ENCODE data around the gene TRIP4.
"Not testable (repeated sequence)": the region's sequence is repeated elsewhere in the genome, so short reads cannot be mapped to it uniquely, and the experiment has no call there.

The TRIP4 gene

DNA sequence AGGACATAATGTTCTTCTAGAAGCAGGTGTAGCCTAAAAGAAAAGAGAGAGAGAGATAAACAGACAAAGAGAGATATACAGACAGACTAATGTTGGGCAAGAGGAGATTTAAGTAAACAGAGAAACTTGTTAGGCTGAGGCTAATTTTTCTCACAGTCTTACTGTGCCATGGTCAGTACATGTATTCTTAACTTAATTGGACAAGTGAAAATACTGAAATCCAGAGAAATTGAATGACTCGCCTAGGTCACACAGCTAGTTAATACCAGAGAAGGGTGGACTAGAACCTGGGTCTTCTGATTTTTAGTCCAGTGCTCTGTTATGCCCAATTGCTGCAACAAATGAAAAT is 66.0 kb downstream of the TRIP4 start:
- DNase-seq, result no peak

DNA sequence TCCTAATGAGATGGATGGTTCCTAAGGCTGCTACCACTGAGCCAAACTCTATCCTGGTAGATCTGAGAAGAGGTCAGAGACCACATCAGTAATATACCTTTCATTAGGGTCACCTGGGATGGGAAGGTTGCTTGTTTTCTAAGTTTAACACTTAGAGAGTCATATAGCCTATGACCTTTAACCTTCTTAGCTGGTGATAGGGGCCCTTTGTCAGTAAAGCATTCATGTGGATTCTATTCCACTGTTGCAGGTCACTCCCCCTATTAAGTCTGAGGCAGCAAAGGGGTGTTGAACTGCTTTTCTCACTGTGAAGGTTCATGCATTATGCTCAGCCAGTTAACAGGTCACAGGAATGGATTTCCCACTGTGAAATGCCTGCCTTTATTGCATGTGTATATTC is 66.6 kb downstream of the TRIP4 start:
- DNase-seq, result no peak

DNA sequence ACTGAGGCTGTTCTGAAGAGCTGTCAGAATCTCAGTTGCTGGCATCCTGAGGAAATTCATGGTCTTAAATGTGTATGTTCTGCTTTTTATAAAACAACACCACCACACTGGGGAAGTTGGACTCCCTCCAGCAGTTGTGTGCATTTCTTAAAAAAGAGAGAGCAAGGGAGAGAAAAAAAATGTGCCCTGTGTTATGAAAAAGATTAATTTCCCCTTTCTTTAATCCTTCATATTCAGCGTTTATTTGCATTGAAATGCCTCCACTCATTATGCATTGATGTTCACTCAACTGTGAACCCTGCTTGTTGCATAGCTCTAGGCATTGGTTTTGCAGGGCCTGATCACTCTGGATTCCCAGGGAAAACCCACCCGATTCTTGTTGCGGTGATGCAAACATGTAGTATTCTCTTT is 68.3 kb downstream of the TRIP4 start:
- DNase-seq, result no peak

DNA sequence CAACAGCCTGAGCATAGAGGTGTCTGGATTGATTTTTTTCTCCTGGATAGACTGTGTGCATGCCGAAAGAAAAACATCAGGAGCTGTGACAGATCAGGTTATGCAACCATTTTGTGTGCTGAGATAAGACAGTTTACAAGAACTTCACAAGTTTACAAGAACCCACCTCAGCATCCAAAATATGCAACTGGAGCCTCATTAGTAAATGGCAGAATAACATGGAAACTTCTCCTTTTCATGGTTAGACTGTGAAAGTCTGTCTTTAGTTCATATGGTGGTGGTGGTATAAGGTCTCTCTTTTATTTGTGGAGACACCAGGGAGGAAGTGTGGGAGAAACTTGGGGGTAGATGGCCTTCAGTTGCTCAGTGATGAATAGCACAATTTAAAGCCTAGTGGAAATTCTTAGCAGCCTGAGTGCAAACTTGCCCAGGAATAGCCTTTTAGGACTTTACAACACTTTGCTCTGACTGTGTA is 69.0 kb downstream of the TRIP4 start:
- DNase-seq, result no peak

DNA sequence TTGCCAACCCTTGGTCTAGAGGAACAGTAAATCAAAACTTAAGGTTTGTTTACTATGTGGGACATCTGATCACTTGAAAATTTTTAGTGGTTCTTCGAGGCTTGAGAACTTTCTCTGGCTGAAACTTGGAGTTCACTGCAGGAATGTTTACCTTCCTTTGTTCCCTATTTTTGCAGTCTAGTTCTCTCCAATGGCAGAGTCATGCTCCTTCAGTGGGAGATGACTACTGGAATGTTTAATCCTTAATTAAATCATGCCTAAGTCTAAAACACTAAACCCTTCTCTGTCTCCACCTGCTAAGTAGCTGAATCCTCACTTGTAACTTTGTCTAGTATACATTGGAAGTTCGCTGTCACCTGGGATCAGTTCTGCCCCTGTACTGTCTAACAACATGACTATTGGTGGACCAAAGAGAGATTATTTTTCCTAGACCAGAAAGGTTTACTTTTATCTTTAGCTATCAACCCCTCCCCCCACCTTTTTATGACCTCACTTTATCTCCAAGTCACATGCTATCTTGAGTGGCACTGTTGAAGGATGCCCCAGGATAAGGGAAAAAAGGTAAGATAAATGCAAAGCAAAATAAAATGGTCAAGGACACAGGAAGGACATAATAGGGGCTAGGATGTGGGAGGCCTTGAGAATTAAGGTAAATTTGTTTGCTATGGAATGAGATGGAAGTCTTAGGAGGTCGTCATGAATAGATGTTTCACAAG is 71.6 kb downstream of the TRIP4 start:
- DNase-seq, result no peak

DNA sequence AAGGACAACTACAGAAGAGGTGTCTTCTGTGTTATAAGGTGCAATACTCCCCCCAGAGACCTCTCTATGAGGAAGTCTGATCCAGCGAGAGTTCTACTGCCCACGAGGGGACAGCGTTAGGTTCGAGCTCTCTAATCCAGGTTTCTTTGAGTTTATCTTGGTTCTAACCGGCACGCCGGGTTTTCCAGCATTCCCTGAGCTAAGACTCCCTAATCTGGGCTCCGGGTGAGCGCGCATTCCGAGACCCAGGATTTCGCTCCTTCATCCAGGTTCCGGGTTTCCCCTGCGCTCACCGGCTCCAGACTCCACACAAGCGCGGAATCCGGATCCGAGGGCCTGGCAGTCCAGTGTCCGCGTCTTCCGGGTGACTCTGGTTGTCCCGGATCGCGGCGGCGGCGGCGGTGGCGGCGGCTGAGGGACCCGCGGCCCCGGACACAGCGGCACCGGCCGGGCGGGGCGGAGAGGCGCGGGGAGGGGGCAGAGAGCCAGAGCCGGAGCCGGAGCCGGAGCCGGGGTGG is 72.6 kb downstream of the TRIP4 start, which contains the start of gene ZNF609:
ZNF609 (plus strand) TSS at position 373 of the 518 bp plus-strand sequence. CDS start 38,842 bp downstream, outside the sequence.
- peak; percentile 95 for DNase-seq

DNA sequence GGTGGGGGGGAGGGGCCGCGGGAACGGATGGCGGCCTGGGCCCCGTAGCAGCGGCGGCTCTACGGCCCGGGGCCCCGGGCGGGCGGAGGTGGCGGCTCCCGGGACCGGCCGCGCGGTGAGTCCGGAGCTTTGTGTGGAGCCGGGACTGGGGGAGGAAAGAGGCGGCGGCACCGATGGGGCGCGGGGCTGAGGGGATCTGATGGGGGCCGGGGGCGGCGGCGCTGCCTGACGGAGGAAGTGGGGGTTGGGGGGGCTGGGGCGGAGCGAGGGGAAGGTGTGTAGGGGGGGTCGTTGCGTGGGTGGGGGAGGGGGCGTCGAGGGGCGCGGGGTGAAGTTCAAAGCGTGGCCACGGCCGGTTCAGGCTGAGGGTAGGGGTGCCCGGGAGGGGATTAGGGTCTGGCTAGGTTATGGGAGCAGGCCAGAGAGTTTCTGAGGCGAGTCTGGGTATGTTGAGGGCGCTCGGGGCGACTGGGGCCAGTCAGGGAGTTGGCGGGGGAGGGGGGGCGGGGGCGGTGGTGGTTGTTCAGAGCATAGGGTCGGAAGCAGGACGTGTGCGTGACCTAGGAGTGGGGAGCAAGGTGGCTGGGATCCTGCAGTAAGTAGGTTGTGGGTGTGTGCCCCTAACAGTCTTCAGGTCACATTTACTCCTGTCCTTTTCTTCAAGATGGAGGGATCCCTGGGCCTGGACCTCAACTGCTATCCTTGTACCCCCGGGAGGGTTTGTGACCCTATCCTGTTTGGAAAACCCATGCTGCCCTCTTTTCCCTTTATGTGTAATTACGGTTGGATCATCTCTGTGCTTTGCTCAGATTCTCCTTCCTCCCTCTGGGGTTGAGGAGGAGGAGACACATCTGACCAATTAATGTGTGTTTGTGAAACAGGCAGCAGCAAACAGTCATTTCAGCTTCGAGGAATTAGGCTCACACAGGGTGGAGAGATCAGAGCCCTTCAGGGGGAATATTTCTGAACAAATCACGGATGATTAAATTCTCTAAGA is 73.4 kb downstream of the TRIP4 start:
- DNase-seq, result peak; percentile 71

DNA sequence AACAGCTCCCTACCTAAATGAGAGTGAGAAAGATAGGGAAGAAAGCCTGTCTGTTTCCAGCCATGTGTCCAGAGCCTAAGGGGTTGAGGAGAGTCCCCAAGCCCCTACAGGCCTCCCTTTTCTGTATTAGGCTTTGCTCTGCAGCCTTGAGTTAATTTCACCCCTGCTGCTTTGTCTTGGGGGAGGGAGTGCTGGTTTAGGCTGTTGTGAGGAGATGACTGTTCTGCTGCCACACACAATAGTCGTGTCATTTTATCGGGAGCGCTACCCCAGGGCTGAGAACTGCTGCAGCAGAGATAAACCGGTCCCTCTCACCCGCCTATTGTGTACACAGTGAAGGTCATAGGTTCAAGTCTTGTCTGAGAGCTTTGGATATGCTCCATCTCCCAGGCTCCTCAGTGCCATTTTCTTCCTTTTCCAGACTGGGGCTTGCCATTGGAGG is 74.1 kb downstream of the TRIP4 start:
- DNase-seq, result peak; percentile 64

DNA sequence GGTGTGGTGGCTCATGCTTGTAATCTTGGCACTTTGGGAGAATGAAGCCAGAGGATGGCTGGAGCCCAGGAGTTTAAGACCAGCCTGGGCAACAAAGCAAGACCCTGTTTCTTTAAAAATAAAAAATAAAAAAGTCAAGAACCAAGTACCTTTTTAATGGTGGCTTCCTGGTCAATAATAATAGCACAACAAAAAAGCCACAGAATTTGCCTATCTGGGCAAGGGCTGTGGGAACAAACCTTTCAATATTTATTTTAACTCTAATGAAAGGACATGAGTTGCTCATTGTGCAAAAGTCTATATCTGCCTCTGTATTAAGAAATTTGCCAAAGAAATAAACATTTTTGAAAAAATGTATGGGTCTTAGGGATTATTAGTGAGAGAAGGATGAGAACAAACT is 74.9 kb downstream of the TRIP4 start:
- DNase-seq, result no peak

DNA sequence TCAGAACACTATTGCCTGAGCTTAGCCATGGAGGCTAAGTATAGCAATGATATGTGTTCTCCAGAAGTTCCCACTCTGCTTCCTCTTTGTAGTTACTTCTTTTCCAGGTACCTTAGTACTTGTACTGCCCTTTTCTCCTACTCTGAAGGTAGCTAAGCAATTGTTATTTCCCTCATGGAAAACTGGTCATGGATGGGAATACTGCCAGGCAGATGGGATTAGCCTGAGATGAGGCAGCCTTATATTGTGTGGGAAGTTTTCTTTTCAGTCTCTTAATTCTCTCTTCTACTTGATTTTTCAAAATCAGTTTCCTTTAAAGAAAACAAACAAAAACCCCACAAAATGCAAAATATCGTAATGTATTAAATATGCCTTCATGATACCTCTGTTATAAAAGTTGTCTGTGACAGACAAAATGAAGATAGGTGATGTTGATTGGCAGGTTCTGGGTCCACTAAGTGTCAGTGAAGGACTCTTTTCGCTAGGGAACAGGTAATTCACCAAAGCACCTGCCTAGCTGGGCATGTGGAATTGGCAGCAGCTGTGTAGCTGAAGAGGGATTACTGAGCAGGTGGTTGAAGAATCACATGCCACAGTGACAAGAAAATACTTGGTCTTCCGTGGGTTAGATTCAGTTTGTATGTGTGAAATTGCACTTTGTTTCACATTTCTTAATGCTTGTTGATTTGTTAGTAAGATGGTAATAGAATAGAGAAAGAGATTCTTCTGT is 76.8 kb downstream of the TRIP4 start:
- no peak for DNase-seq

DNA sequence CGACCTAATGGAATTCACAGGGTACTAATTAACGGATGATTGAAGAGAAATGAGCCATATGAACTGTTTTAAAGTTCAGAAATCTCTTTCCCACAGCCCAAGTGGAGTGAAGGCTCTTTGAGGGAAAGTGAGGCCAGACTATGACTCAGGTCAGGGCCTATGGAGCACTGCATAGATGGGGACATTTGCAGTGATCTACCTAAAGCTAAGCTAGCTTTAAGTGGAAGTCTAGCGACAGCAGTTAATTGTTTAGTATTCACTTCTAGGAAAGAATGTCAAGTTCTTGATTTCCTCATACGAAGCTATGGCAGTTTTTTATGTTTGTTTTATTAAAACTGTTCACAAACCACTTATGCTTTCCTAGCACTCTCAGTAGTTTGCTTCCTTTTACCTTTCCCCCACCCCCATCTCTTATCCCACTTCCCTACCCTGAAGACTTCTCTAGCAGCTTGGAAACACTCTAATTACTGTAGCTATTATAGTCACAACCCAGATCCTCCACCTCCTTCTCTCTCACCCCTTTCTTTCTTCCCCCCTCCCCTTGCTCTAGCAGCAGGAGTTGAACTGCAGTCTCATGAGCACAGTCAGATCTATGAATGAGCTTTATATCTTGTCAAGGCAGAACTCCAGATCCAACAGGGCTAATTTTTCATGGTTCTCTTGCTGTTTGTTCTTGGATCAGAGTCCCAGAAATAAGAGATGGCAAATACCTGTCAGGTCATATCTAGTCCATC is 78.9 kb downstream of the TRIP4 start:
- no peak for DNase-seq

DNA sequence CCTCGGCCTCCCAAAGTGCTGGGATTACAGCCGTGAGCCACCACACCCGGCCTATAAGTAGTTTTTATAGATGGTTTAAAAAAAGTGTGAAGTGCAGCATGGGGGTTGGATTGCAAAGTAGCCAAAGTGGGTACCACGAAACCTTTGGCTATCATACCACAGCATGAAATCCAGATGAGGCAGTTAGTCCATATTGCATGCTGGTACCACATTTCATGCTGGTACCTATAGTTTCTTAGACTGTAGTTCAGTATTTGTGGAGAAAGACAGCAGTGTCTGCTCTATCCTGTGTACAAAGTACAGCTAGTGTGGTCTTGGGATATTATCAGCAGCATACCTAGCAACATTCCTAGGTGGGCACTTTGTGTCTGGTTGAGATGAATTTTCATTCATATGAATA is 84.5 kb downstream of the TRIP4 start:
- no peak for DNase-seq

DNA sequence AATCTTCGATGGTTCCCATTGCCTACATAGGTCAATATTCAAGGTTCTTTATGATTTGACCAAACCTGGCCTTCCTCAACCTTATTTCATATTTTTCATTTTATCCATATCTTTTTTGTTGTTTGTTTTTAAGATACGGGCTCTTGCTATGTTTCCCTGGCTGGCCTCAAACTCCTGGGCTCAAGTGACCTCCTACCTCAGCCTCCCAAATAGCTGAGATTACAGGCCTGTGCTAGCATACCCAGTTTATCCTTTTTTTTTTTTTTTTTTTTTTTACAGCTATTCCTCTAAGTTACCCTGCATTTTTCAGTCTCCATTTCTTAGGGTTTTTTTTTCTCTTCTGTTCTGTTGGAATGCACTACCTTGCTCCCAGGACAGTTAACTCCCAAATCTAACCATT is 87.2 kb downstream of the TRIP4 start:
- no peak for DNase-seq

DNA sequence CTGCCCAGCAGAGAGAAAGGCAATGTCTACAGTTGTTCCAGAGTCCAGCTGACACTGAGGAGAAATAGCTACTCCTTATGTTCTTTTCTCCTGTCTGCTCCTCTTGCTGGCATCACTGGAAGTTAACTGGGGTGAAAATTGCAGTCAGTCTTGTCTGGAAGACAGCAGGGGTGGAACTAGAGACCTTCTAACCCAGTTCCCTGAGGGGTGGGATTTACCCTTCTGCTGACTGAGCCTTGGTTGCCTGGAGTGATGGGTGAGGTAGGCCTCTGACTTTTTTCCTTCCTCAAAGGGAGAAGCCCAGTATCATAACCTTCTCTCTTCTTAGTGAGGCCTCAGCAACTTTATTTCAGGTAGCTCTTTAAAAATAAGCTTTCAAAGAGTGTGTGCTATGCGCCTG is 88.9 kb downstream of the TRIP4 start:
- DNase-seq, result no peak

DNA sequence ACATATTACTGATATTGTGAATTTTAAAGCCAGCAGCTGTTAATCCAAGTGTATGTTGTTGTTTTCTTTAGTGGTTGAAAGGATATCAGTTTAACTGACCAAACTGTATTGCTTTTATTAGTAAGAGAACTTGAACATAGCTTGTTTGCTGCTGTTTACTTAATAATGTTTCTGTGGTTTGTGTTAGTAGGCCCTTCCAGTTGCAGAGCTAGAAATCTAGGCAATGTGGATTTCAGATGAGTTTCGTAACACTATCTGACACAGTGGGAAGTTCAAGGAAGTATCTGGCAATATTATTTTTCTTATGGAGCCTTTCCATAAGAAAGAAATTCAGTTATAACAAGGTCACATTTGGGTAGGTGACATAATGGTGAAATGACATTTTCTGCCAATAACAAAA is 91.2 kb downstream of the TRIP4 start:
- DNase-seq, result no peak

DNA sequence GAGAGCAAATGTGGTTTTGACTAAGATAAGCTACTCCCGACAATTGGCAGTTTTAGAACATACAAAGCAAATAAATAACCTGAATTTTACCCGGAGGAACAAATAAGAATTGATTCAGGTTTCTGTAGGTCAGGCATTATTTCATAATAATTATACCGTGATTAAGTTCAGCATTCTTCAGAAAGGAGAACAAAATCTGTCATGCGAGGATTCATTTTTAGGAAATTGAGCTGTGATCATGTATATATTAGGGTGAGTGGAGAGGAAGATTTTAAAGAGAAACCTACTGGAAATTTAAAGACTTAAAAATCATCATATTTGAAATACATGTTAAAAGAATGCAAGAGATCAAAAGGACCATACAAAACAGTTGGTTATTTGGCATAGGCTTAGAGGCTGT is 93.3 kb downstream of the TRIP4 start:
- no peak for DNase-seq

DNA sequence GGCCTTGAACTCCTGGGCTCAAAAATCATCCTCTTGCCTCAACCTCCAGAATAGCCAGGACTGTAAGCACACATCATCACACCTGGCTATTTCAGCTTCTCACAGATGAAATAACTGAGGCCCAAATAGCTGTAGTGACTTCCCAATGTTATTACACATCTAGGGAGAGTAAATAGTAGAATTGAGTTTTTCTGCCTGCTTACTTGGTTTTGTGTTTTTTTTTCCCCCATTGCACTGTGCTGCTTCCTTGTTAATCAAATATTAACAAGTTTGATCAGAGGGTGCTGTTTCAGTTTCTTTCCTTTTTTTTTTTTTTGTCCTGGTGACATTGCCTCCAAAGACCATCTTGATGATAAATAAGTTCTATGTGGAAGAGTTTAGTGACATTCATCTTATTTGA is 96.1 kb downstream of the TRIP4 start:
- no peak for DNase-seq

DNA sequence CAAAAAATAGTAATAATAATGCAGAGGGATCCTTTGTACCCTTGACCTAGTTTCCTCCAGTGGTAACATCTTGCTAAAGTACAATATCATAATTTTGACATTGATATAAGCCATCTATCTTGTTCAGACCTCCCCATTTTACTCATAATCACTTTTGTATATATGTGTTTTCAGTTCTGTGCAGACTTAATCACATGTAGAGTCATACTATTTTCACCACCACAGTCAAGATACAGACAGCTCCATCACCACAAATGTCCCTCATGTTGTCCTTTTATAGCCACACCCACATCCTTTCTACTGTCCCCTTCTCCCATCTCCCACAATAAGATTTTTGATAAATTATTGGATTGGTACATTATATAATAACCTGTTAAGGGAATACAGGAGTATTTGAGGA is 98.2 kb downstream of the TRIP4 start:
- DNase-seq, result no peak

DNA sequence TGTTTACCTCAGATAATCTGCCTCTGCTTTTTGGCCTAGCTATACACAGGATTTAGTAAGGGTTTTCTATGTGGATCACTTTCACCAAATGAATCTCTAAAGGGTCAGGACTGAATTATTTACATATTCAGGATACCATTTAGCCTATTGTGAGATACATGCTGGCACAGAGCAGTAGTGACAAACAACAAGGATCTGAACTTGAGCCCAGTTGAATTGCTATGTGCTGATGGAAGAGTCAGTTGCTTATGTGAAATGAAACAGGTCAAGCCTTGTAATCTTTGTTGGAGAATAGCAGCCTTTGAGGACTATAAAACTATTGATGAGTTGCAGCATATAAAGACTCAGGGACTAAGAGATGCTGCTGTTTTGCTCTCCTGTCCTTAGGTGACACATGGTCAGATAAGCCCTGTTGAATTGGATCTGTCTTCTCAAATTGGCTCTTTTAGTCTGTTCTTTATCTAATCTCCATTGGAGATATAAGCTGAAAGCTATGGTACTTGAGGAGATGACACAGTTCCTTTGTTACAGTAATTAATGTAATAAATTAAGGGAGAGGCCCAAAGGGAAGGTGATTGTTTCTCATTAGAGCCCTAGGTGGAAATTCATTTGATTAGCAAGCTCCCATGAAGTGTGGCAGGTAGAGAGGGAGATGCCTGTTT is 103.1 kb downstream of the TRIP4 start:
- DNase-seq, result no peak

DNA sequence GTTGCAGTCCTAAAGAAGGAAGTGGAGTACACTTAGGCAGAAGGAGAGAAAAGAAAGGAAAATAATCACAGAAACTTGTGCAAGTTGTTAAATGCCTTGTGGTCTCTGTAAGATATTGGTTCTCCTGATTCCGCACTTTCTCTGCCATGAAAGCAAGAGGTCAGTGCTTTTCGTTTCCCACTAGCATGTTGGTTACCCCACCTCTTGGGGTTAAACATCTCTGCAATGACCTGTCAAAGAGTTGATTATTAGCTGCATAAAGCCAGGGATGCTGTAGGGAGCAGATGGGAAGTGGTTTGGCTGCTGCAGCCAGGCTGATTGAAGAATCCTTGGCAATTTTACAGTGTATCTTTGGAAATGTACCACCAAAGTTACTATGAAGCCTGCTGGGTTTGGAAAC is 106.0 kb downstream of the TRIP4 start:
- DNase-seq, result no peak

DNA sequence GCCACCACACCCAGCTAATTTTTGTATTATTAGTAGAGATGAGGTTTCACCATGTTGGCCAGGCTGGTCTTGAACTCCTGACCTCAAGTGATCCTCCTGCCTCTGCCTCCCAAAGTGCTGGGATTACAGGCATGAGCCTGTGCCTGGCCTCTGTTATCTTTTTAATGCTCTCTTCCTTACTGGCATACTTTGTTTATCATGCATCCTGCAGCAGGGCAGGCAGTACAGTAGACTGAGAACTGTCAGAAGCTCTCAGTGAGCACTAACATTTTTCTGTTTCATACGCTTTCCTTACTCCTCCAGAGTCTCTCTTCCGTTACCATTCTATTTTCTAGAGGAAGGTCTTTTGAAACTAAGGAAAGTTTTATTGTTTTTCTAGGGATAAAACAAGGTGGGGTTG is 108.3 kb downstream of the TRIP4 start:
- not testable (repeated sequence) for DNase-seq

All from activated effector memory CD4-positive, alpha-beta T cell treated with anti-CD3 and anti-CD28 coated beads, Interleukin-2, amount 50 U/mL, for 16 hours (primary cell).